NCI-H187 treated with DMSO at 0.1 percent for 48 hours (cell line): Measurements from ENCODE around the gene MCTP1.
"Not testable (repeated sequence)": the region's sequence is repeated elsewhere in the genome, so short reads cannot be mapped to it uniquely, and the experiment has no call there.

Experiments
- DNase-seq: peaks from one replicate; lab custom pipeline; 2025; lab: John Stamatoyannopoulos, UW

Gene MCTP1

GRCh38 chr5:95027775-95028174 lies 257.1 kb downstream of the MCTP1 start:
- no peak for DNase-seq

DNA sequence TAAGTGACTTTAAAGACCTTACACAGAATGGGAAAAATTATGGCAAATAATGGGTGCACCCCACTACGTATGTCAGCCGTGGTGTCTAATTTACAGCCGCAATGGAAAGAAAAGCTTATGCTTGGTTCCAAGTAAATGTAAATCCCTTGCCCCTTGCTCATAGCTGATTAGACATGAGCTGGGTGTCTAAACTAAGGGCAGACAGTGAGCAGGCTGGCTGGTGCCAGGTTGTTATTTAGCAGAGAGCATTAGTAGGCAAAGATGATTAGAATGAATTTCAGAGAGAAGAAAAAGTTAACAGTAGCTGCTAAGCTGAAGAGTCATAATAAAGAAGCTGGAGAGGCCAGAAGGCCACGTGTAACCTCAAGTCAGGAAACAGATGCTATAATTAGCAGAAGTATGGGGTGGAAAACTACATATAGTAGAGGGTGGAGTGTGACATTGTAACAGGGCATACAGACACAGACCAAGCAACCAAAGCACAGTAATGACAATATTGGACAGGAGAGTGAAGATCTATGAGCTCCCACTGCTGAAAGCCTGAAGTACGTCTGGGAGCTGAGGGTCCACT lies 257.7 kb downstream of the MCTP1 start:
- no peak for DNase-seq

- DNase-seq = no peak
Measured at GRCh38 chr5:95026718-95027117, 258.2 kb downstream of the MCTP1 start.

DNA sequence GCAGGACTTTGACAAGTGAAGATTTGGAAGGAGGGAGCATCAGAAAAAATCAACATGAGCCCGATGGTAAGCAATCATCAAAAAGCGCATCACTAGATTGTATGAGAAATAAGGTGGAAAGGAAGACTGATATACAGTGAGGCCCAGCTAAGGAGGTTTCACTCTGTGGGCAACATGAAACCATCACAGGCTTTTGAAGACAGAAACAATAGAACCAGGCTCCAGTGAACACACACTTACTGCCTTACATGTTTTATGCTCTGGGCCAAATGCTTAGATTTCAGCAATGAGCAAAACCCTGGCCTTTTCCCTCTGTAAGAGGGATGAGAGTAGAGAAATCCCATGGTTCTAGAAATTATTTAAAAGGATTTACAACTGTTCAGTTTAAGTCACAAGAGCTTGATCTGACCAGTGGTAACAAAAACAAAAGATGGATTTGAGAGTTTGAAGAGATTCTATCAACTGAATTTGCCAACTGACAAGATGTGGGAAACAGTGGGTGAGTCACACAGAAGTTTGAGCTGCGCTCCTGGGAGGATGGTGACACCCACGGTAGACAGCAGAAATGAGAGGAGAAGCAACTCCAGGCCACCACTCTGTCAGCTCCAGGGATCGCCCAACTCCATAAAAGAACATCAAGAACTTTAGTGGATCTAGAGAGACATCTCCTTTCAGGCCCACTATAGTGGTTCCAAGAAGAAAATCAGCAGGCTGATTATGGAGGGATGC lies 261.8 kb downstream of the MCTP1 start:
- no peak for DNase-seq

DNA sequence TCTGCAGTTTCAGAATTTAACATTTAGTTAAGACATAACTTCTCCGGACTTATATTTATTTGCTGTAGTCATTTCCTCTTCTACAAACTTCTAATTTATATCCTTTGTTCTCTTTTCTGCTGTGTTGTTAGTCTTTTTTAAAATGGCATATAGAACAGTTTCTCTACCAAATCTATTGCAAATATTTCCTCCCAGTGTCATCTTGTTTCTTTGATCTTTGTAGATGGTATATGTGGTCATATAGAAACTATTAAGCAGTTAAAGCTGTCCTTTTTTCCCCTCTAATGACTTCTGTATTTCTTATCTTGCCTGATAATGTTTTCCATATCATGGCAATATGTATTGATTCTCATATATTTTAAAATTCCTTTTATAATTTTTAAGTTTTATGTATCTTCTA lies 264.5 kb downstream of the MCTP1 start:
- no peak for DNase-seq

DNA sequence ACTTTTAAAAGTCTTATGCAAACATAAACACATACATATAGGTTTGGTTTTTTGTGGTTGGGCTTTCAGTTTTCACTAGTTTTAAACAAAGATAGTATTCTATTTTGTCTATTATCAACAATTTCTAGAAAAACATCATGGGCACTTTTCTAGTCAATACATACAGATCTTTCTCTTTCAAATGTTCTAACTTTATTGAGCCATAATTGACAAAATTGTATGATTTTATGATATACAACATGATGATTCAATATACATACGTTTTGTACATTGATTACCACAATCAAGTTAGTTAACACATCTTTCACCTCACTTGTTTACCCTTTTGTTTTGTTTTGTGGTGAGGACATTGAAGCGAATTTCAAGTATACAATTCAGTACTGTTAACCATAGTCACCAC lies 265.9 kb downstream of the MCTP1 start:
- DNase-seq = no peak

- DNase-seq = no peak
Measured at GRCh38 chr5:95018511-95018910, 266.4 kb downstream of the MCTP1 start.

GRCh38 chr5:95009812-95010211 lies 275.1 kb downstream of the MCTP1 start:
- DNase-seq = no peak

DNA sequence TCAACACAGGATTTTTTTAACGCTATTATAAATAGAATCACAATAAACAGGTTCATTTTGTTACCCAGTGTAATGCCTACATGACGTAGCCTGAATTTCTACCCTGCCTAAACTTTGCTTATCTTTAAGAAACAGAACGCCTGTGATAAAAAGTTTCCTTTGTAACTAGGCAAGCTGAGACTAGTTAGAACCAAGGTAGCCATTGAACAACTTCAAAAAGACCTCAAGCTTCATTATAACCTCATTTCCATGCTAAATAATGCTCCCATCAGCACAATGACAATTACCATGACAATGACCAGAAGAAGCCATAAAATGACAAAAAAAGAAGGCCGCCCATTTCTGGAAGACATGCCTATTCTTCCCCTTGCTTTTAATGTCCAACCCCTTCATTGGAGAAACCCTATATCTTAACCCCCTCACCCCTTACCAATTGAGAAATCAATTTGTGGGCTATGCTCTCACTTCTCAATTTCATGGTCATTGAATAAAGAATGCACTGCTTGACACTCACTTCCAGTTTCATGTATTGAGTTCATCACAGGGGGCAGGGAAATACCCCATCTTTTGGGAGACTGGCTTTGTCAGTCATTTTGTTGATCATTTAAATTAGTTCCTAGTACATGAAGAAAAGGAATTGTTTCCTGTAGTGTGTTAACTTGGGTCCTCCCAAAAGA lies 276.8 kb downstream of the MCTP1 start:
- DNase-seq = no peak

- no peak for DNase-seq
Measured at GRCh38 chr5:95005811-95006210, 279.1 kb downstream of the MCTP1 start.

DNA sequence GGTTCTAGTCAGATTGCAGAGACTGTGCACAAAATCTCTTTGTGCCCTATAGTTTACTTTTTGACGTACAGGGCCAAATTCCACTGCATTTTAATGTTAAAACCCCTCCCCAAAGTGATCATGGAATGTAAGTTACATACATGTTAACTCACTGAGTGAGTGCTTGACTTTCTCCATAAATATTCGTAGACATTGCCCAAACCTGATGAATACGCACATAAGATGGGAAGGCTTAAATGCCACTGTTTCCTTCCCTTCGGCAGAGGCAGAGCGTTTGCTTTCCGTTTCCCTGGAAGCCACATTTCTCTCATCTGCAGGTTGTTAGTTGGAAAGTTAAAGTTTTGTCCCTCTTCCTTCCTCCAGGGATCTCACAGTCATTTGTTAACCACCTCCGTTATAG lies 286.2 kb downstream of the MCTP1 start:
- no peak for DNase-seq

GRCh38 chr5:94994537-94994936 lies 290.4 kb downstream of the MCTP1 start:
- not testable (repeated sequence) for DNase-seq

DNA sequence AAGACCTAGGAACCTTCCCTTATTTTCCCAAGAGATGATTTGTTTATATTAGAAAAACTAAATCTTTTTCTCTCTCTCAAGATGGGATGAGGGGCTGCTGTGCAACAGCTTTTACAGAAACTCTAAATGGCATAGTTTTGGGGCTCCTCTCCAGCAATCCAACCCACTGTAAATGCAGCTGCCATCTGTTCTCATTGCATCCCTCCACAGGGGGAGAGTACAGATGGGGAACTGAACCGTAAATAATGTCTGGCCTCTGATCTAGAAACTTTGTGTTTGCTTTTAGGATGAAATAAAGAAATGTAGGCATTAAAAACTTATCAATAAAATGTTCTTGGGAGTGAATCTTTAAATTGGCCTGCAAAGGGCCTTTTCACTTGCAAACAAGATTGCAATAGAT lies 291.4 kb downstream of the MCTP1 start:
- no peak for DNase-seq

DNA sequence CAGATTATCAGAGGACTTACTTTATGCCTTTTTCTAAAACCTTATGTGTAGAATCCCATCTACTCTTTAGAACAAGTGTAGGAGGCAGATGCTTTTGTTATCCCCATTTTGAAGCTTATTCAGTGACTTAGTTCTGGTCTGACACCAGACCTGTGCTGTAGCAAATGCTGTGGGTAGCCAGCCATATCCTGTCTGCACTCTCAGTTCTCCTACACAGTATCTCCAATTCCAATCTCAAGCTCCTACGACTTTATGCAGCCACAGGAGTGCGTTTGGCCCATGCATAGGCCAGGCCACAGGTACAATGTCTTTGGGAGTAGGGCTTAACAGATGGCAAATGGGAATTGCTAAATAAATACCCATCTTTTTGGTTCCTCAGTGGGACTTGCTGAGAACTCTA lies 292.6 kb downstream of the MCTP1 start:
- DNase-seq = no peak

DNA sequence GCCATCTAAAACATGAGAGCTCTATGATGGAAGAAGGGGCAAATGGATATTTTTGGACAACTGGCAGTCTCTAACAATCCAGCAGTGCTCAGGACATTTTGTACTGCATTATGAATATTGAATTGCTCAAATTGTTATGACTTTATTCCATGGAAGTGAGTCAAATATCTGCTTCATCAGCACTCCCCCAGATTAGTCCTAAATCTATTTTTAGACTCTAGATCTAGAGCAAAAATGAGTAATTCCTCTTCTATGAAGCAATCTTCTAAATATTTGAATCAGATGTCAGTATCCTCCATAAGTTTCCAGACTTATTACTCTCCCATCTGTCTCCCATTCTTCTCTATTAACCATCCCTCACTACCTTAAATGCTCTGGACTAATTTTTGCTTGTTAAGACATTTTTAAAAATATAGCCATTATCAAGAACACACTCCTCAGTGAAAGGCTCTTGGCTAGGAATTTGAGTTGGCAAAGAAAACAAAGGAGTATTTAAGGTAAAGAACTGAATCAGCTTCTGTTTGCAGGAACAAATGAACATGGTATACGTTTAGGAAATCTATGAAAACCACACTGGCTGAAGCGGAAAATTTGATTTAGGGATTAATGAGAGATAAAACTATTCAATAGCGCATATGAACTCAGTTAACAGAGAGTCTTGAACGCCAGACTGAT lies 300.9 kb downstream of the MCTP1 start:
- no peak for DNase-seq

DNA sequence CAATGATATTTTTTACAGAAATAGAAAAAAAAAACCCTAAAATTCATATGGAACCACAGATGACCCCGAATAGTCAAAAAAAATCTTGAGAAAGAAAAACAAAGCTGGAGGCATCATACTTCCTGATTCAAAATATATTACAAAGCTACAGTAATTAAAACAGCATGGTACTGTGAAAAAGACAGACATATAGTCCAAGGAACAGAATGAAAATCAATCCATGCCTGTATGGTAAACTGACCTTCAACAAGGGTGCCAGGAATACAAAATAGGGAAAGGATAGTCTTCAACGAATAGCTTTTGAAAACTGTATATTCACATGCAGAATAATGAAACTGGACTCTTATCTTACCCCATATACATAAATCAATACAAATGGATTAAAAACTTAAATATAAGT lies 307.5 kb downstream of the MCTP1 start:
- no peak for DNase-seq

DNA sequence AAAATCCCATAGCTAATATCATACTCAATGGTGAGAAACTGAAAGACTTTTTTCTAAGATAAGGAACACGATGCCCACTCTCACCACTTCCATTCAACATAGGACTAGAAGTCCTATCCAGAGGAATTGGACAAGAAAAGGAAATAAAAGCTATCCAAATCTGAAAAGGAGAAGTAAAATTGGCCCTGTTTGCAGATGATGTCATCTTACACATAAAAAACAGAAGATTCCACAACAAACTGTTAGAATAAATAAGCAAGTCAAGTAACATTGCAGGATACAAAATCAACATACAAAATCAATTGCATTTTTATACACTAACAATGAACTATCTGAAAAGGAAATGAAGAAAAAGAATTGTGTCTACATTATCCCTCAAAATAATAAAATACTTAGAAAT lies 308.0 kb downstream of the MCTP1 start:
- no peak for DNase-seq

- DNase-seq = no peak
Measured at GRCh38 chr5:94972268-94972667, 312.6 kb downstream of the MCTP1 start.

DNA sequence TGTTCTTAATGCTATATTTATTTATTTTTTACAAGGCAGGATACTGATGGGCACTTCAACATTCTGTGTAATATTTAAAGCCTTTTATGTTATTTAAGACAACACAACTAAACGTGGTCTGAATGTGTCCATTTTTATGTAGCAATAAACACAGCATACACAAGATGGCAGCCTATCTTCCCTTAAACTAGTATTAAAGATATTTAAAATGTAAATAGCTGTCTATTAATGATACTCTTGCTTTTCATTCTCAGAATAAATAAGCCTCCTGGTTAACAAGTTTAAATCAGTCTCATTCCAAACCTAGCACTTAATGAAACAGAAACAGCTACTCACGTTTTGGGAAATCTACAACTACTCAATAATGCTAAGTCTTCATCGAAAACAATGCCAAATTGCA lies 315.7 kb downstream of the MCTP1 start:
- no peak for DNase-seq

- peak; percentile 22 for DNase-seq
Measured at GRCh38 chr5:94968507-94969095, 316.3 kb downstream of the MCTP1 start.

- no peak for DNase-seq
Measured at GRCh38 chr5:94967525-94967924, 317.4 kb downstream of the MCTP1 start.

GRCh38 chr5:94959279-94959678 lies 325.6 kb downstream of the MCTP1 start:
- not testable (repeated sequence) for DNase-seq

DNA sequence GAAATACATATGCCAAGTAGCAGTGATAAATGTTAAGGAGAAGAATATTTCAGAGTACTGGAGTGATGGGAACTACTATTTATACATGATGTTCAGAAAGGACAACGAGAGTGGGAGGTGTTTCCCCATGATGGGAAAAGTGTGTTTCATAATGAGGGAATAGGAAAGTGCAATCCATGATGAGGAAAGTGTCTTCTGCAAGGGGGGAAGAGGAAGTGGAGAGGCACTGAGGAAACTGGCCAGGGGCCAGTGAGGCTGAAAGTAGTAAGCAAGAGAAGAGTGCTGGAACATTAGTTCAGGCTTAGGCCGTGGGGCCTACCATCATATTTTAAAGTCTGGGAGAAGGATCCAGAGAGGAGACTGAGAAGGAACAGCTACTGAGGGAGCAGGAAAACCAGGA lies 339.2 kb downstream of the MCTP1 start:
- DNase-seq = no peak
